Osteocyte (in vitro differentiated cells): ENCODE measurements around the gene VRK2. TPM values are rescaled to one million over a fixed set of nuclear protein-coding genes. Genes with fewer than 3 reads are reported as not detected.
"Not testable (repeated sequence)": the region's sequence is repeated elsewhere in the genome, so short reads cannot be mapped to it uniquely, and the experiment has no call there.

Experiments
- DNase-seq: peaks from one replicate; pipeline ENCODE4 v3.0.0; 2021; ENCODE audit warnings: mixed read lengths; ENCODE audit not compliant: unreplicated experiment; ENCODE audit errors: extremely low spot score
- H3K27ac Mint-ChIP-seq: one replicate; pipeline ENCODE4 v1.8.0; 2021; ENCODE audit warnings: mild to moderate bottlenecking, mixed read lengths; ENCODE audit not compliant: unreplicated experiment
- H3K27me3 Mint-ChIP-seq: one replicate; pipeline ENCODE4 v1.8.0; 2021; ENCODE audit warnings: mixed read lengths; ENCODE audit not compliant: unreplicated experiment
- H3K36me3 Mint-ChIP-seq: one replicate; pipeline ENCODE4 v1.8.0; 2021; ENCODE audit warnings: mixed read lengths; ENCODE audit not compliant: unreplicated experiment
- H3K4me1 Mint-ChIP-seq: one replicate; pipeline ENCODE4 v1.8.0; 2021; ENCODE audit warnings: mixed read lengths; ENCODE audit not compliant: unreplicated experiment
- H3K4me3 Mint-ChIP-seq: one replicate; pipeline ENCODE4 v1.8.0; 2021; ENCODE audit warnings: mild to moderate bottlenecking, moderate library complexity, mixed read lengths; ENCODE audit not compliant: unreplicated experiment
- H3K9me3 Mint-ChIP-seq: one replicate; pipeline ENCODE4 v1.8.0; 2021; ENCODE audit warnings: mixed read lengths; ENCODE audit not compliant: unreplicated experiment
- total RNA-seq: library from RNA; stranded (reverse); gene quantifications from 2 replicates; pipeline ENCODE4 v1.2.1, GENCODE V29; 2021
- TF ChIP-seq, protein P1 (sequence below): fragments of 200-600 bp; sonication (generic); IDR thresholded peaks from 2 replicates; pipeline ENCODE4 v1.5.0; 2021; ENCODE audit warnings: antibody characterized with exemption, mild to moderate bottlenecking, moderate library complexity

The VRK2 gene
- total RNA-seq, 1 donor from 2014 or later: 19.6 TPM

DNA sequence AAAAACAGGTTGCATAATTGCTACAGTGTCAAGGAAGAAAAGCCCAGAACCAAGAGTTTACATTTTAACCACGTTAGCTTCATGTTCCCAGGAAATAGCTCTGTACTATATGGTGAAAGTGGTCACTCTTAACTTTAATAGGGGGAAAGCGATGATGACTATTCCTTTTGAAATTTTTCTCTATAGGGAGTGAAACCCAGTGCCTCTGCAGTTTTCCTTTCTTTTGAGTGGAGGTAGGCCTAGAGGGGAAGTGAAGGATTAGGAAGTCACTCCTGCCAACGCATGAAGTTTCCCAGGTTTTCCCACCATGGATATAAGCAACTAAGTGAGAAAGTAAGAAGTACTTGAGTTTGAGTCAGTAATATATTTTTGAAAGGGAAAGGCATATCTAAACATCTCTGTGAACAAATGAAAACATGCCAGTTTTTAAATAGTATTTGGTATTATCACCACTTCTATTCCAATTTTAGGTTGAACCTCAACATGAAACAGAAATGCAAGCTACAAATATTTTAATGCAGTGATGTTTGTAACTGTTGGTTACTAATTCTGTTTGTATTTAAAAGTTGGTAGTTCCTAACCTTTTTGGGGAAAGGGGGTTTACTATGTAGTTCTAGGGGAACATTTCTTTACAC lies 91.9 kb downstream of the VRK2 start:
- TF ChIP-seq, protein P1, sequence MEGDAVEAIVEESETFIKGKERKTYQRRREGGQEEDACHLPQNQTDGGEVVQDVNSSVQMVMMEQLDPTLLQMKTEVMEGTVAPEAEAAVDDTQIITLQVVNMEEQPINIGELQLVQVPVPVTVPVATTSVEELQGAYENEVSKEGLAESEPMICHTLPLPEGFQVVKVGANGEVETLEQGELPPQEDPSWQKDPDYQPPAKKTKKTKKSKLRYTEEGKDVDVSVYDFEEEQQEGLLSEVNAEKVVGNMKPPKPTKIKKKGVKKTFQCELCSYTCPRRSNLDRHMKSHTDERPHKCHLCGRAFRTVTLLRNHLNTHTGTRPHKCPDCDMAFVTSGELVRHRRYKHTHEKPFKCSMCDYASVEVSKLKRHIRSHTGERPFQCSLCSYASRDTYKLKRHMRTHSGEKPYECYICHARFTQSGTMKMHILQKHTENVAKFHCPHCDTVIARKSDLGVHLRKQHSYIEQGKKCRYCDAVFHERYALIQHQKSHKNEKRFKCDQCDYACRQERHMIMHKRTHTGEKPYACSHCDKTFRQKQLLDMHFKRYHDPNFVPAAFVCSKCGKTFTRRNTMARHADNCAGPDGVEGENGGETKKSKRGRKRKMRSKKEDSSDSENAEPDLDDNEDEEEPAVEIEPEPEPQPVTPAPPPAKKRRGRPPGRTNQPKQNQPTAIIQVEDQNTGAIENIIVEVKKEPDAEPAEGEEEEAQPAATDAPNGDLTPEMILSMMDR: no peak
- no peak for DNase-seq
- Mint-ChIP-seq H3K27ac (no peak overlapping the region), H3K4me1 (peaks cover 1% of the 10 kb centered on the region), H3K36me3 (peaks cover 13% of the 10 kb centered on the region), H3K9me3 (peaks cover 6% of the 10 kb centered on the region), H3K27me3 (no peaks in the 10 kb centered on the region), H3K4me3 (no peak overlapping the region)

DNA sequence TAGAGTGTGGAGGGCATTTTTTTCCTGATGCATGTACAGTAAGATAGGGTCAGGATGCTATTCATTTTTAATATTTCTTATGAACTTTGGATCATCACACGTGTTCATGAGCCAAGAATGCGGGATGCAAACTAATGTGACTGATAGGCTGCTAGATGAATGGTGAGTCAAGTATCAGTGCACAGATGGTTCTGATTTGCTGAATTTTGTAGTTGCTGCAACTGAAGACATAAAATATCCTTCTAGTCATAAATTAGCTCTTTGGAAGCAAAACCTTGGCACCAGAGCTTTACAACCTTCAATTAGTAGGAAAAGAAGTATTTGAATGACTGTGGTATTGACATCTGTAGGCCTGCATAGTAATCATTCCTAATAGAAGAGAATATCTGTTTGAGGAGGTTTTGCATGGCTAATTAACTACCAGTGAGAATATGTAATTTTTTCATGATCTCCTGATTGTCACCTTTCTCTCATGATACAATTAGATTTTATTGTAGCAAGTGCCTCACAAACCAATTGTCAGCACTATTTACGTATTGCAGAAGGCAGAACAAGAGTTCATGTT lies 94.0 kb downstream of the VRK2 start:
- DNase-seq: no peak
- TF ChIP-seq, protein P1: no peak
- Mint-ChIP-seq H3K27ac (no peak overlapping the region), H3K36me3 (peaks cover 15% of the 10 kb centered on the region), H3K9me3 (peaks cover 6% of the 10 kb centered on the region), H3K27me3 (no peaks in the 10 kb centered on the region), H3K4me1 (no peaks in the 10 kb centered on the region), H3K4me3 (no peak overlapping the region)

DNA sequence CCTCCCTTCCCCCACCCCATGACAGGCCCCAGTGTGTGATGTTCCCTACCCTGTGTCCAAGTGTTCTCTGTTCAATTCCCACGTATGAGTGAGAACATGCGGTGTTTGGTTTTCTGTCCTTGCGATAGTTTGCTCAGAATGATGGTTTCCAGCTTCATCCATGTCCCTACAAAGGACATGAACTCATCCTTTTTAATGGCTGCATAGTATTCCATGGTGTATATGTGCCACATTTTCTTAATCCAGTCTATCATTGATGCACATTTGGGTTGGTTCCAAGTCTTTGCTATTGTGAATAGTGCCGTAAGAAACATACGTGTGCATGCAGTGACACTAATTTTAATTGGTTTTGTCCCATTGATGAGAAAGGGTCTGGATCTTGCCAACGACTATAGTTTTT lies 99.2 kb downstream of the VRK2 start:
- not testable (repeated sequence) for H3K27ac Mint-ChIP-seq, H3K27me3 Mint-ChIP-seq, H3K9me3 Mint-ChIP-seq, H3K4me1 Mint-ChIP-seq, DNase-seq, H3K4me3 Mint-ChIP-seq, H3K36me3 Mint-ChIP-seq

DNA sequence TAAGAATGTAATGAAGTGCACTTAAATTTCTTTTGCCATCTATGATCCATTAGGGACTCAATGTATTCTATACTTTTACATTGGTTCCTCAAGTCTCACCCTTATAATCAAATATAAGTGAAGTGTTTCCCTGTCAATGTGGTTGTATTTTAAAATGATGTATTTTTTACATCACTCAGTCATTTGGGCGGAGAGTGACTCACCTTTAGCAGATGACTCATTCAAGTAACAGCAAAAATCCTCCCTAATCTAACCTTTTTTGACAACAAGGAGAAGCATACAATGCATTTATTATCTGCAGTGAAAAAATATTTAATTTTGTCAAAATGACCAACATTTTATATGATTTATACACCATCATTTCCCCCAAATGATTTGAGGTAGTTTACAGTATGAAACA lies 100.1 kb downstream of the VRK2 start:
- no peaks in the 10 kb centered on the region for H3K27me3 Mint-ChIP-seq
- no peak overlapping the region for H3K4me3 Mint-ChIP-seq
- peaks cover 5% of the 10 kb centered on the region for H3K36me3 Mint-ChIP-seq
- no peak for DNase-seq
- H3K9me3 Mint-ChIP-seq: no peaks in the 10 kb centered on the region
- no peaks in the 10 kb centered on the region for H3K4me1 Mint-ChIP-seq
- TF ChIP-seq, protein P1: no peak
- H3K27ac Mint-ChIP-seq: no peak overlapping the region

DNA sequence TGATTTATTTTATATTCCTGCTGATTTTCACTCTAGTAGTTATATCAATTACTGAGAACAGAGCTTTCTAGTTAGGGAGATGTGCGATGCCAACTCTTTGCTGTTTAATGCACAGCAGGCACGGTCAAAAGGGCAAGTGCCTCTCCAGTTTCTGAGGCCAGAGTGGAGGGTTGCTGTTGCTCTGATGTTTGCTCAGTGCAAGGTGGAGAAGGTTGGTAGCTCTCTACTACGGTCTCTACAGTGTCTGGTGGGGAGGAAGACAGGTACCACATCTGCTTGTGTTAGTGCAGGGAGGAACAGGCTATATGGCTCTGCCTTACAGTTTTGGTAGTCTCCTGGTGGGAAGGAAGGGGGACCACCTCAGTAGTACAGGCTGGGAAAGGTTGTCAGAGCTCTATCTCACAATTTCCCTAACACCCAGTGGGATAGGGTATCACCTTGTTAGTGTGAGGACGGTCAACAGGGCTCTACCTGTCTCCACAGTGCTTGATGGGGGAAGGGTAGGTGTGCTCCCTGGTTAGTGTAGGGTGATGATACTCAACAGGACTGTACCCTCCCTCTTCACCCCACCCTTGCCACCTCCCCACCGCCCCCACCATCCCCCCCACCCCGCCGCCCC lies 108.7 kb downstream of the VRK2 start:
- Mint-ChIP-seq H3K4me3 (no peak overlapping the region), H3K27me3 (no peaks in the 10 kb centered on the region), H3K27ac (no peak overlapping the region), H3K36me3 (peaks cover 29% of the 10 kb centered on the region), H3K4me1 (no peaks in the 10 kb centered on the region), H3K9me3 (no peaks in the 10 kb centered on the region)
- no peak for DNase-seq
- TF ChIP-seq, protein P1: no peak
